Measurements from ENCODE around the gene SEC24D. TPM values are rescaled to one million over a fixed set of nuclear protein-coding genes. Genes with fewer than 3 reads are reported as not detected.

SEC24D gene
- polyA plus RNA-seq, 1 experiment, result 80.3 TPM

DNA sequence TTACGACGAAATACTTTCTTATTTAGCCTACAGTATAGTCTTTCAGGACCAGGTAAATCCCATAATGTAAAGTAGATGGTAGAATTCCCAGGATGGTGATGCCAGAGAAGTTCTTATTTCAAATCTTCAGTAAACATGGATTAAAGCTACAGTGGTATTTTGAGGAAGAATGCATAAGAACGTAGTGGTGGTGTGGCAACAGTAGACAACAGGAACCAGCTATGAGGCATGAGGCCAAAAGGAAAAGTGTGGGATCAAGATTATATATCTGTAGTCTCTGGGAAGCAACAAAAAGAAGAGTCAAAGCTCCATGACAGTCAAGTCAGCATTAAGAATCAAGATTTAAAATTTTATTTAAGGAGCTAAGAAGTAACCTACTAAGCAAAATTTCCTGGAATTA, 90.6 kb downstream of the SEC24D start:
- POLR2A ChIA-PET, result interaction anchor here (0.6 kb wide), 1 partner anchor 143 kb away, joined by 3 read pairs; no protein-coding TSS in a partner anchor
- Histone ChIP-seq H3K4me3 (ENCODE audit: low read depth, low read length) (no peak overlapping the region), H3K36me3 (ENCODE audit: control insufficient read depth, insufficient read depth, low read length) (peaks cover 11% of the 10 kb centered on the region), H3K27me3 (ENCODE audit: control insufficient read depth, insufficient read depth, low read length) (no peaks in the 10 kb centered on the region)
- TF ChIP-seq, protein P1, sequence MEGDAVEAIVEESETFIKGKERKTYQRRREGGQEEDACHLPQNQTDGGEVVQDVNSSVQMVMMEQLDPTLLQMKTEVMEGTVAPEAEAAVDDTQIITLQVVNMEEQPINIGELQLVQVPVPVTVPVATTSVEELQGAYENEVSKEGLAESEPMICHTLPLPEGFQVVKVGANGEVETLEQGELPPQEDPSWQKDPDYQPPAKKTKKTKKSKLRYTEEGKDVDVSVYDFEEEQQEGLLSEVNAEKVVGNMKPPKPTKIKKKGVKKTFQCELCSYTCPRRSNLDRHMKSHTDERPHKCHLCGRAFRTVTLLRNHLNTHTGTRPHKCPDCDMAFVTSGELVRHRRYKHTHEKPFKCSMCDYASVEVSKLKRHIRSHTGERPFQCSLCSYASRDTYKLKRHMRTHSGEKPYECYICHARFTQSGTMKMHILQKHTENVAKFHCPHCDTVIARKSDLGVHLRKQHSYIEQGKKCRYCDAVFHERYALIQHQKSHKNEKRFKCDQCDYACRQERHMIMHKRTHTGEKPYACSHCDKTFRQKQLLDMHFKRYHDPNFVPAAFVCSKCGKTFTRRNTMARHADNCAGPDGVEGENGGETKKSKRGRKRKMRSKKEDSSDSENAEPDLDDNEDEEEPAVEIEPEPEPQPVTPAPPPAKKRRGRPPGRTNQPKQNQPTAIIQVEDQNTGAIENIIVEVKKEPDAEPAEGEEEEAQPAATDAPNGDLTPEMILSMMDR (IDR thresholded peaks at IDR 0.05; ENCODE audit: insufficient read depth, low read depth, low read length), result no peak
- CTCF ChIA-PET, result interaction anchor here (1.0 to 1.1 kb wide), 2 partner anchors 27 to 67 kb away, joined by 3 read pairs; no protein-coding TSS in a partner anchor
- no peak for DNase-seq (ENCODE audit: low read depth)

DNA sequence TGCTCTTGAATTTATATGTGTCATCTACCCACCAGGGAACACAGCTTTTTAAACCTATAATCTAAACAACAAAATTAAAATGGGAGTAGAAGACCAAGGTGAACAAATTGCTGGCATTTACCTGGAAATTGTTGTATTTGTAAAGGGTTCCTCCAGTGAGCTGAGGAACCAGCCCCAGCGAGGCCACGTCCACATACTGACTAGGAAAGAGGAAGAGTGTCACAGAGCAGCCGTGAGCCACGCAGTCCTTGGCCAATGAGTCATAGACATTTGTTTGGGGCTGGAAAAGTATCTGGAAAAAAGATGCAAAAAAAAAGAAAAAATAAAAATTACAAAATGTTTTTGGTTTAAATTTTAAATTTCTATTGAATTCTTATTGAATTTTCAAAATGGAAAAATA, 92.1 kb downstream of the SEC24D start:
- H3K4me3 ChIP-seq (ENCODE audit: low read depth, low read length), result no peak overlapping the region
- ChIA-PET POLR2A (no interaction called here), CTCF (interaction anchor here (1.2 kb wide), 1 partner anchor 225 kb away, joined by 3 read pairs; no protein-coding TSS in a partner anchor)
- TF ChIP-seq, protein P1 (IDR thresholded peaks at IDR 0.05; ENCODE audit: insufficient read depth, low read depth, low read length), result no peak
- H3K27me3 ChIP-seq (ENCODE audit: control insufficient read depth, insufficient read depth, low read length), result no peaks in the 10 kb centered on the region
- no peak for DNase-seq (ENCODE audit: low read depth)
- H3K36me3 ChIP-seq (ENCODE audit: control insufficient read depth, insufficient read depth, low read length), result peaks cover 14% of the 10 kb centered on the region

GRCh38 chr4:118742050-118742449, 93.9 kb downstream of the SEC24D start:
- TF ChIP-seq, protein P1 (IDR thresholded peaks at IDR 0.05; ENCODE audit: insufficient read depth, low read depth, low read length), result no peak
- Histone ChIP-seq H3K36me3 (ENCODE audit: control insufficient read depth, insufficient read depth, low read length) (peaks cover 13% of the 10 kb centered on the region), H3K27me3 (ENCODE audit: control insufficient read depth, insufficient read depth, low read length) (no peaks in the 10 kb centered on the region), H3K4me3 (ENCODE audit: low read depth, low read length) (no peak overlapping the region)
- no peak for DNase-seq (ENCODE audit: low read depth)
- ChIA-PET POLR2A (no interaction called here), CTCF (interaction anchor here (1.1 to 2.3 kb wide), 4 partner anchors 9 to 226 kb away, joined by 4 to 11 read pairs (median 6); no protein-coding TSS in a partner anchor)

- POLR2A ChIA-PET, result no interaction called here
- CTCF ChIA-PET, result interaction anchor here (0.8 to 2.3 kb wide), 6 partner anchors 9 to 229 kb away, joined by 3 to 11 read pairs (median 5); no protein-coding TSS in a partner anchor
- H3K4me3 ChIP-seq (ENCODE audit: low read depth, low read length), result no peak overlapping the region
- H3K27me3 ChIP-seq (ENCODE audit: control insufficient read depth, insufficient read depth, low read length), result no peaks in the 10 kb centered on the region
- TF ChIP-seq, protein P1 (IDR thresholded peaks at IDR 0.05; ENCODE audit: insufficient read depth, low read depth, low read length), result no peak
- DNase-seq (ENCODE audit: low read depth), result no peak
- peaks cover 10% of the 10 kb centered on the region for H3K36me3 ChIP-seq (ENCODE audit: control insufficient read depth, insufficient read depth, low read length)
Observed at GRCh38 chr4:118741301-118741855, 94.5 kb downstream of the SEC24D start.

DNA sequence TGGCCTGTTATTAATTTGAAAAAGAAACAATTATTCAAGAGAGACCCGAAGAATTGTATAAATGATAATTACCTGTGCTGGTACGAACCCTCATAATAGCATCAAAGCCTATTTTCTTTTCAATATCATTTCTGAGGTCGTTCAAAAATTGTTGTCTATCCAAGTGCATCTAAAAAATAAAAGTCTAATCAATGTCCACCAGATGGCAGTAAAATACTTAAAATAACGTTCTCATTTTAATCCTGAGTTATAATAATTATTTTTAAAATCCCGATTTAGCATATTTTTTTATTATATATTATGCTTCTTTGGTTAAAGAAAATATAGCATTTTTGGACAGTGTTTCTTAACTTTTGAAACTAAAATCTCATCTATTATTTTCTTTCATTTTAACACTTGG, 95.1 kb downstream of the SEC24D start:
- Histone ChIP-seq H3K36me3 (ENCODE audit: control insufficient read depth, insufficient read depth, low read length) (peaks cover 10% of the 10 kb centered on the region), H3K27me3 (ENCODE audit: control insufficient read depth, insufficient read depth, low read length) (no peaks in the 10 kb centered on the region), H3K4me3 (ENCODE audit: low read depth, low read length) (no peak overlapping the region)
- POLR2A ChIA-PET, result no interaction called here
- CTCF ChIA-PET, result interaction anchor here (0.8 to 2.3 kb wide), 6 partner anchors 8 to 229 kb away, joined by 3 to 11 read pairs (median 5); no protein-coding TSS in a partner anchor
- no peak for DNase-seq (ENCODE audit: low read depth)
- TF ChIP-seq, protein P1 (IDR thresholded peaks at IDR 0.05; ENCODE audit: insufficient read depth, low read depth, low read length), result peak; percentile 25; the same call in 1 of the 2 replicates

All from BJ (cell line).